H1 (cell line): ENCODE measurements around the gene SNX32. TPM values are rescaled to one million over a fixed set of nuclear protein-coding genes. Genes with fewer than 3 reads are reported as not detected.
A peak's percentile ranks its signal among the peaks of the same experiment; 100 is the strongest.

Source experiments
- CTCF ChIA-PET: fragments of 300-600 bp; sonication (Branson Sonifier 250); formaldehyde crosslinking; loops from one replicate; lab custom pipeline; 2021; ENCODE audit not compliant: partially characterized antibody; lab: Charles Lee
- POLR2A ChIA-PET: fragments of 300-600 bp; sonication (Branson Sonifier 250); formaldehyde crosslinking; loops from one replicate; lab custom pipeline; 2021; ENCODE audit warnings: inconsistent platforms; ENCODE audit not compliant: partially characterized antibody; lab: Charles Lee
- DNase-seq, 2 experiments: peaks; one replicate each; pipeline versions ENCODE4 v3.0.0 to v3.0.0-alpha.2; 2010 to 2022; ENCODE audit warnings: low spot score in 2 of 2, low read depth in 1 of 2, mixed read lengths in 1 of 2
- FAIRE-seq: peaks from 2 replicates; lab custom pipeline; 2011; peaks lifted over from hg19 to GRCh38; lab: Jason Lieb, UNC
- H2AFZ ChIP-seq: 2 replicates; pipeline ENCODE4 v1.8.1; 2012; ENCODE audit warnings: low read length, inconsistent platforms
- H2AK5ac ChIP-seq: 2 replicates; pipeline ENCODE4 v1.6.1; 2013; ENCODE audit warnings: low read depth, low read length
- H2BK120ac ChIP-seq: replicated peaks from 2 replicates; pipeline ENCODE3; 2013; ENCODE audit warnings: low read depth, low read length, inconsistent platforms
- H2BK12ac ChIP-seq: 2 replicates; pipeline ENCODE4 v1.6.1; 2013; ENCODE audit warnings: low read depth, low read length
- H2BK15ac ChIP-seq: 2 replicates; pipeline ENCODE4 v1.6.1; 2013; ENCODE audit warnings: low read length
- H2BK20ac ChIP-seq: 2 replicates; pipeline ENCODE4 v1.6.1; 2013; ENCODE audit warnings: low read length
- H2BK5ac ChIP-seq: 2 replicates; pipeline ENCODE4 v1.6.1; 2013; ENCODE audit warnings: low read depth, low read length
- H3K14ac ChIP-seq: 2 replicates; pipeline ENCODE4 v1.6.1; 2013; ENCODE audit warnings: inconsistent platforms; ENCODE audit not compliant: insufficient read length
- H3K18ac ChIP-seq: 2 replicates; pipeline ENCODE4 v1.6.1; 2013; ENCODE audit warnings: low read length; ENCODE audit errors: extremely low read depth
- H3K23ac ChIP-seq: 2 replicates; pipeline ENCODE4 v1.6.1; 2013; ENCODE audit warnings: inconsistent platforms; ENCODE audit not compliant: insufficient read length
- H3K23me2 ChIP-seq: 2 replicates; pipeline ENCODE4 v1.6.1; 2013; ENCODE audit warnings: low read depth, low read length
- H3K27ac ChIP-seq: 2 replicates; pipeline ENCODE4 v1.6.1; 2011; ENCODE audit warnings: low read depth, low read length, inconsistent platforms
- H3K27me3 ChIP-seq, 4 experiments: replicated peaks in 1 of 4; 1 replicate in 1 of 4; 2 replicates in 3 of 4; pipeline versions ENCODE4 v1.6.1 to v1.8.1; 2011 to 2013; ENCODE audit warnings: low read length in 3 of 4, mild to moderate bottlenecking in 3 of 4, inconsistent platforms in 2 of 4, mixed read lengths in 2 of 4, moderate library complexity in 1 of 4; ENCODE audit not compliant: control insufficient read depth in 3 of 4, insufficient read depth in 3 of 4; ENCODE audit errors: extremely low read depth in 1 of 4
- H3K36me3 ChIP-seq, 4 experiments: 2 replicates each; pipeline versions ENCODE4 v1.6.1 to v1.8.1; 2011 to 2013; ENCODE audit warnings: mild to moderate bottlenecking in 4 of 4, low read length in 3 of 4, moderate library complexity in 2 of 4, control low read depth in 1 of 4, inconsistent platforms in 1 of 4; ENCODE audit not compliant: insufficient read depth in 4 of 4, control insufficient read depth in 2 of 4
- H3K4ac ChIP-seq: replicated peaks from 2 replicates; pipeline ENCODE3; 2013; ENCODE audit warnings: low read length, low read depth, mixed read lengths, inconsistent platforms; ENCODE audit not compliant: insufficient read length
- H3K4me1 ChIP-seq, 4 experiments: replicated peaks in 1 of 4; 1 replicate in 1 of 4; 2 replicates in 3 of 4; pipeline versions ENCODE4 v1.6.1 to v1.8.1; 2011 to 2013; ENCODE audit warnings: low read length in 3 of 4, inconsistent platforms in 2 of 4, mixed read lengths in 1 of 4; ENCODE audit not compliant: insufficient read depth in 4 of 4, control insufficient read depth in 3 of 4
- H3K4me2 ChIP-seq, 2 experiments: 2 replicates each; pipeline versions ENCODE4 v1.6.1 to v1.8.1; 2011 to 2013; ENCODE audit warnings: low read depth in 2 of 2, low read length in 2 of 2, control low read depth in 1 of 2, inconsistent platforms in 1 of 2, mild to moderate bottlenecking in 1 of 2; ENCODE audit not compliant: insufficient read depth in 1 of 2
- H3K4me3 ChIP-seq, 4 experiments: fragments of 200-600, 300-600 bp in 1 of 4; sonication (generic), shearing (Covaris generic), sonication (Bioruptor Twin) in 1 of 4; 2 replicates each; pipeline versions ENCODE4 v1.5.1 to v1.8.1; 2011 to 2016; ENCODE audit warnings: low read length in 4 of 4, low read depth in 3 of 4, control low read depth in 2 of 4, inconsistent platforms in 2 of 4, mild to moderate bottlenecking in 2 of 4, mixed read lengths in 1 of 4, moderate library complexity in 1 of 4; ENCODE audit not compliant: insufficient read depth in 2 of 4; ENCODE audit errors: extremely low read depth in 1 of 4
- H3K56ac ChIP-seq: replicated peaks from 2 replicates; pipeline ENCODE3; 2013; ENCODE audit warnings: low read depth, mild to moderate bottlenecking, mixed read lengths, low read length, inconsistent platforms; ENCODE audit not compliant: insufficient read length
- H3K79me1 ChIP-seq: 2 replicates; pipeline ENCODE4 v1.6.1; 2013; ENCODE audit warnings: low read depth, low read length, control low read depth
- H3K79me2 ChIP-seq, 2 experiments: 2 replicates each; pipeline versions ENCODE4 v1.6.1 to v1.8.1; 2012 to 2013; ENCODE audit warnings: low read length in 2 of 2, mild to moderate bottlenecking in 2 of 2, inconsistent platforms in 1 of 2; ENCODE audit not compliant: insufficient read depth in 2 of 2, control insufficient read depth in 1 of 2
- H3K9ac ChIP-seq, 4 experiments: replicated peaks in 1 of 4; 1 replicate in 1 of 4; 2 replicates in 3 of 4; pipeline versions ENCODE4 v1.6.1 to v1.8.1; 2011 to 2013; ENCODE audit warnings: low read depth in 3 of 4, low read length in 3 of 4, control low read depth in 2 of 4, mild to moderate bottlenecking in 2 of 4, moderate library complexity in 2 of 4, inconsistent platforms in 1 of 4; ENCODE audit errors: extremely low read depth in 1 of 4
- H3K9me3 ChIP-seq, 2 experiments: 2 replicates each; pipeline versions ENCODE4 v1.6.1 to v1.8.1; 2012 to 2013; ENCODE audit warnings: mild to moderate bottlenecking in 2 of 2, moderate library complexity in 2 of 2, control low read depth in 1 of 2, inconsistent platforms in 1 of 2, low read depth in 1 of 2, low read length in 1 of 2, mixed read lengths in 1 of 2; ENCODE audit not compliant: insufficient read depth in 2 of 2
- H4K20me1 ChIP-seq, 2 experiments: replicated peaks in 1 of 2; 2 replicates each; pipeline versions ENCODE3 to v1.8.1; 2011 to 2013; ENCODE audit warnings: inconsistent platforms in 2 of 2, low read length in 2 of 2, mild to moderate bottlenecking in 1 of 2; ENCODE audit not compliant: insufficient read depth in 2 of 2, control insufficient read depth in 1 of 2
- H4K5ac ChIP-seq: 2 replicates; pipeline ENCODE4 v1.6.1; 2013; ENCODE audit warnings: low read length, low read depth, mixed read lengths, inconsistent platforms; ENCODE audit not compliant: insufficient read length
- H4K8ac ChIP-seq: 2 replicates; pipeline ENCODE4 v1.8.0; 2013; ENCODE audit warnings: mild to moderate bottlenecking, moderate library complexity, low read length, inconsistent platforms; ENCODE audit not compliant: insufficient read depth; ENCODE audit errors: extremely low read depth
- H4K91ac ChIP-seq: replicated peaks from 2 replicates; pipeline ENCODE3; 2013; ENCODE audit warnings: low read length, mixed read lengths, inconsistent platforms; ENCODE audit not compliant: insufficient read length
- CHD2 ChIP-seq: IDR thresholded peaks from 2 replicates; pipeline ENCODE4 v1.6.1; 2012; ENCODE audit warnings: low read length, improper control_type of control experiment
- POLR2A ChIP-seq, 2 experiments: IDR thresholded peaks; 1 replicate in 1 of 2; 2 replicates in 1 of 2; pipeline ENCODE4 v1.6.1; 2011; ENCODE audit warnings: low read depth in 2 of 2, low read length in 2 of 2, mild to moderate bottlenecking in 2 of 2; ENCODE audit errors: control extremely low read depth in 1 of 2
- POU5F1 ChIP-seq: IDR thresholded peaks from 2 replicates; pipeline ENCODE4 v1.6.1; 2011; ENCODE audit warnings: low read depth, mild to moderate bottlenecking, low read length, moderate library complexity
- RAD21 ChIP-seq, 2 experiments: IDR thresholded peaks in 1 of 2; conservative IDR thresholded peaks in 1 of 2; 2 replicates each; pipeline ENCODE4 v1.6.1; 2011; ENCODE audit warnings: low read depth in 2 of 2, low read length in 2 of 2, improper control_type of control experiment in 1 of 2, inconsistent platforms in 1 of 2, mild to moderate bottlenecking in 1 of 2, moderate library complexity in 1 of 2
- RXRA ChIP-seq: IDR thresholded peaks from 2 replicates; pipeline ENCODE4 v1.6.1; 2011; ENCODE audit warnings: low read depth, mild to moderate bottlenecking, low read length, moderate library complexity; ENCODE audit not compliant: insufficient read depth
- SIRT6 ChIP-seq: IDR thresholded peaks from one replicate; pipeline ENCODE4 v1.7.1; 2012; ENCODE audit warnings: low read length, inconsistent platforms
- SP1 ChIP-seq: IDR thresholded peaks from 2 replicates; pipeline ENCODE4 v1.6.1; 2011; ENCODE audit warnings: low read depth, low read length
- TAF1 ChIP-seq: IDR thresholded peaks from 2 replicates; pipeline ENCODE4 v1.6.1; 2011; ENCODE audit warnings: mild to moderate bottlenecking, low read depth, low read length
- WGBS, 2 experiments: shearing (Covaris generic) in 1 of 2; methylation state at CpG; one replicate each; pipeline versions ENCODE4 v1.1.6 to v1.1.7; 2013 to 2015; ENCODE audit warnings: low lambda C conversion rate in 2 of 2, mixed read lengths in 2 of 2, inconsistent platforms in 1 of 2, low coverage in 1 of 2, missing lambda C conversion rate in 1 of 2; ENCODE audit not compliant: insufficient replicate concordance in 2 of 2, insufficient coverage in 1 of 2, insufficient read length in 1 of 2; ENCODE audit errors: extremely low coverage in 1 of 2, missing lambda C conversion rate in 1 of 2; 5-methylcytosine and 5-hydroxymethylcytosine counted together
- polyA plus RNA-seq, 7 experiments: library from polyadenylated mRNA; depleted of rRNA in 3 of 7; stranded (reverse) in 5 of 7; unstranded in 2 of 7; fragments of >200 nt in 5 of 7; fragments of 200-250 nt in 2 of 7; gene quantifications; 1 replicate in 5 of 7; 2 replicates in 1 of 7; 4 replicates in 1 of 7; pipeline versions ENCODE4 v1.2.1 to v1.2.3, GENCODE V29; 2011 to 2013; ENCODE audit warnings: missing spikeins in 2 of 7, mixed read lengths in 2 of 7
- total RNA-seq: library from RNA; stranded (reverse); fragmentation: NEBNext Ultra II Directional; extraction: Animal tissue kit (Norgen Biotek cat#: 25700); gene quantifications from 2 replicates; pipeline ENCODE4 v1.2.1, GENCODE V29; 2021
- TF ChIP-seq, protein P1 (sequence below), 3 experiments: IDR thresholded peaks; 1 replicate in 2 of 3; 2 replicates in 1 of 3; pipeline versions ENCODE4 v1.5.1 to v1.6.1; 2011; ENCODE audit warnings: low read length in 3 of 3, mild to moderate bottlenecking in 3 of 3, inconsistent platforms in 2 of 3, low read depth in 1 of 3, moderate library complexity in 1 of 3; ENCODE audit not compliant: insufficient read depth in 1 of 3; ENCODE audit errors: control extremely low read depth in 1 of 3

SNX32 gene
- total and polyA plus RNA-seq, 2 of the 8 experiments (the other 6 are each of a cell fraction or from before 2014, with no cell fraction given): 0.76 to 2.2 TPM

- Histone ChIP-seq H4K5ac (no peak overlapping the region), H3K23ac (no peak overlapping the region), H2BK5ac (no peak overlapping the region), H3K4me3 (peak overlapping the region in 3 of 4 experiments; percentile 26 to 77 (median 49); a peak in 6 of 8 replicates), H3K18ac (no peak overlapping the region), H4K20me1 (peaks cover 0 to 2% of the 10 kb centered on the region in 2 experiments), H3K36me3 (no peaks in the 10 kb centered on the region), H4K91ac (peak overlapping the region; percentile 65), H3K14ac (no peak overlapping the region), H2AK5ac (peak overlapping the region; percentile 40; the same call in 1 of the 2 replicates), H2AFZ (no peak overlapping the region; the same call in 1 of the 2 replicates), H3K9ac (no peak overlapping the region), H4K8ac (0 out of 2 replicates have a peak overlapping the region, but pooled peaks have one; percentile 11), H3K27me3 (peaks cover 0 to 35% (median 15%) of the 10 kb centered on the region in 4 experiments; a peak in 4 of 7 replicates), H2BK12ac (no peak overlapping the region), H3K9me3 (no peaks in the 10 kb centered on the region), H2BK120ac (no peak overlapping the region), H3K79me1 (no peaks in the 10 kb centered on the region; the same call in 1 of the 2 replicates), H3K56ac (no peak overlapping the region), H3K4me2 (peak overlapping the region; percentile 83 to 84), H3K23me2 (peaks cover 9% of the 10 kb centered on the region; the same call in 1 of the 2 replicates), H2BK20ac (no peak overlapping the region), H2BK15ac (no peak overlapping the region), H3K4me1 (peaks cover 0 to 10% (median 3%) of the 10 kb centered on the region in 4 experiments; a peak in 5 of 7 replicates), H3K27ac (no peak overlapping the region), H3K4ac (no peak overlapping the region), H3K79me2 (no peaks in the 10 kb centered on the region)
- ChIA-PET POLR2A (interaction anchor here (0.8 to 39.7 kb wide), 4 partner anchors 3 to 46 kb away, joined by 3 to 1071 read pairs (median 538); partner anchors contain the start of genes CCDC85B, CFL1, CTSW and EFEMP2), CTCF (interaction anchor here (0.6 to 8.9 kb wide), 19 partner anchors 8 to 190 kb away, joined by 3 to 210 read pairs (median 3); partner anchors contain the start of genes CCDC85B, CFL1, CTSW and FIBP)
- FAIRE-seq: no peak
- TF ChIP-seq POU5F1 (no peak), SP1 (no peak), POLR2A (IDR thresholded peaks at IDR 0.05; ENCODE audit: control extremely low read depth in 1 of 2, low read depth in 2 of 2, low read length in 2 of 2) (no peak), CHD2 (no peak), RAD21 (IDR thresholded peaks at IDR 0.05 in 1 of 2, conservative IDR thresholded peaks at IDR 0.05 in 1 of 2; ENCODE audit: low read depth in 2 of 2, low read length in 2 of 2) (0 out of 4 replicates have a peak, but pooled peaks of 1 of the 2 experiments have one; percentile 3), SIRT6 (no peak), TAF1 (no peak), RXRA (no peak)
- TF ChIP-seq, protein P1, sequence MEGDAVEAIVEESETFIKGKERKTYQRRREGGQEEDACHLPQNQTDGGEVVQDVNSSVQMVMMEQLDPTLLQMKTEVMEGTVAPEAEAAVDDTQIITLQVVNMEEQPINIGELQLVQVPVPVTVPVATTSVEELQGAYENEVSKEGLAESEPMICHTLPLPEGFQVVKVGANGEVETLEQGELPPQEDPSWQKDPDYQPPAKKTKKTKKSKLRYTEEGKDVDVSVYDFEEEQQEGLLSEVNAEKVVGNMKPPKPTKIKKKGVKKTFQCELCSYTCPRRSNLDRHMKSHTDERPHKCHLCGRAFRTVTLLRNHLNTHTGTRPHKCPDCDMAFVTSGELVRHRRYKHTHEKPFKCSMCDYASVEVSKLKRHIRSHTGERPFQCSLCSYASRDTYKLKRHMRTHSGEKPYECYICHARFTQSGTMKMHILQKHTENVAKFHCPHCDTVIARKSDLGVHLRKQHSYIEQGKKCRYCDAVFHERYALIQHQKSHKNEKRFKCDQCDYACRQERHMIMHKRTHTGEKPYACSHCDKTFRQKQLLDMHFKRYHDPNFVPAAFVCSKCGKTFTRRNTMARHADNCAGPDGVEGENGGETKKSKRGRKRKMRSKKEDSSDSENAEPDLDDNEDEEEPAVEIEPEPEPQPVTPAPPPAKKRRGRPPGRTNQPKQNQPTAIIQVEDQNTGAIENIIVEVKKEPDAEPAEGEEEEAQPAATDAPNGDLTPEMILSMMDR (IDR thresholded peaks at IDR 0.05; ENCODE audit: control extremely low read depth in 1 of 3, insufficient read depth in 1 of 3, low read depth in 1 of 3, low read length in 3 of 3): peak in 2 of 3 experiments; percentile 13; a peak in 2 of 4 replicates
- 54% methylated on average over 15 of the region's 26 CpGs; no CpG with 5 or more reads in 1 of the 2 experiments for WGBS, 2 experiments
- peak in 1 of 2 experiments; percentile 70 for DNase-seq
Observed at GRCh38 chr11:65871811-65872548, 38.2 kb downstream of the SNX32 start.
